ENCODE results near the gene SLC2A4.

The SLC2A4 gene

DNA sequence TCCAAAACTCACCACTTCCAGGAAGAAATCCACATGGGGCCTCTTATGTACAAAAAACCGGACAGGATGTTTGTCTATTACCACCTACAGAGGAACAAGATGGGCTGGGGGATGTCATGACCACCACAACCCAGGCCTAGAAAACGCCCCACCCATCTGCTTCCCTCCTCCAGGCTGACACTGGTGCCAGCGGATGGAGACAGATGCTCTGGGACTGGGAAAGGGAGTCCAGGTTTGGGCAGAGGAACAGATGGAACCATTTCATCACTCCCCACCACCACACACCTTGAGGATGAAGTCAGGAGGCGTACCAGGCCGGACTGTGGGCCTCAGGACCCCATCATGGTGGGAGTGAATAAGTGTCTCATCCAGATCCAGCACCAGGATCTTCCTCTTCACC lies 34.7 kb upstream of the SLC2A4 start:
- no peak for FAIRE-seq

DNA sequence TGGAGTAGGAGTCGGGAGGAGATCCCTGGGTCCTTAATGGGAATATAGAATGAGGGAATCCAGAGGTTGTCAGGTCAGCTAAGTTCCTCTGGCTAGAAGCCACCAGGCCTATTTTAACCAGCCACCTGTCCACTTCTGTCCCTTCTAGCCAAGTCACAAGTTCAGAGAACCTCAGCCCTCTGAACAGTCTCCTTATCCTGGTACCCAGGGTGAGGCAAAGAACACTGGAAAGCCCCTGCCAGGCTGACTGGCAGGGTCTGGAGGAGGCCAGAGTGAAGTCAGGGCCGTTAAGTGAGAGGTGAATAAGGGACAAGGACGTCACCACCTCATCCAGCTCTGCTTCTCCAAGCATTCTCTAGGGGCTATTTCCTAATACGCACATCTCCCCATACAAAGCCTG lies 32.7 kb upstream of the SLC2A4 start:
- FAIRE-seq, result no peak
- no peak for DNase-seq (ENCODE audit: low spot score)

More for the DNA sequence above, 34.7 kb upstream of the SLC2A4 start:
- DNase-seq (ENCODE audit: low spot score), result no peak

DNA sequence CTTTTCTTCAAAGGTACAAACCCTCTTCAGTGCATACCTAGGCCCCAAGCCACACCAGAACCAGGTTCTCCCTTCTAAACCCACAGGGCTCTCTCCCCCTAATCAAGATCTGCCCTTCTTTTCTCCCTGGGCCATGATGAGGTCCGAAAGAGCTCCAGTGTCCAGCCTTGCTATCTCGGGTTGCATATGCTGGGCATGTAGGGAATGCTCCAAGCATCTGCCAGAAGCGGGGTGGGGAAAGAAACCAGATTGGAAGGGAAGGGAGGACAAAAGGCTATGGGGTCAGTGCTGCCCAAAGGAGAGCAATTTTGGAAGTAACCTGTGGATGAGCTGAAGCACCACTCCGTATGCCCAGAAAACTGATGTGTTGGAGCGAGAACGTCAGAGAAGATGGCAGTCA lies 32.3 kb upstream of the SLC2A4 start:
- no peak for DNase-seq (ENCODE audit: low spot score)
- no peak for FAIRE-seq

DNA sequence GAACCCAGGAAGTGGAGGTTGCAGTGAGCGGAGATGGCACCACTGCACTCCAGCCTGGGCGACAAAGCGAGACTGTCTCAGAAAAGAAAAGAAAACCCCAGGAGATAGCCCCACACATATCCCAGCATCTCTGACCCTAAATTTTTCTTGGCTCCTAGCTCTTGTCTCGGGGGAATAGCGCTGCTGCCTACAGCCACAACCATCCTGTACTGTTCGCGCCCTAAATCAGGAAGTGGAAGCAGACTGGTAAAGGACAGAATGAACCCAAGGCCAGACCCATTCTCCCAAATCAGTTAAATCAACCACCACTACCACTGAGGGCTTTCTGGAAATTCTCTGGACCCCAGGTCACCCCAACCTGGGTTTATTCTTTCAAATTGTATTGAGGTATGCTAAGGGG lies 31.7 kb upstream of the SLC2A4 start:
- DNase-seq (ENCODE audit: low spot score), result no peak
- FAIRE-seq, result no peak

DNA sequence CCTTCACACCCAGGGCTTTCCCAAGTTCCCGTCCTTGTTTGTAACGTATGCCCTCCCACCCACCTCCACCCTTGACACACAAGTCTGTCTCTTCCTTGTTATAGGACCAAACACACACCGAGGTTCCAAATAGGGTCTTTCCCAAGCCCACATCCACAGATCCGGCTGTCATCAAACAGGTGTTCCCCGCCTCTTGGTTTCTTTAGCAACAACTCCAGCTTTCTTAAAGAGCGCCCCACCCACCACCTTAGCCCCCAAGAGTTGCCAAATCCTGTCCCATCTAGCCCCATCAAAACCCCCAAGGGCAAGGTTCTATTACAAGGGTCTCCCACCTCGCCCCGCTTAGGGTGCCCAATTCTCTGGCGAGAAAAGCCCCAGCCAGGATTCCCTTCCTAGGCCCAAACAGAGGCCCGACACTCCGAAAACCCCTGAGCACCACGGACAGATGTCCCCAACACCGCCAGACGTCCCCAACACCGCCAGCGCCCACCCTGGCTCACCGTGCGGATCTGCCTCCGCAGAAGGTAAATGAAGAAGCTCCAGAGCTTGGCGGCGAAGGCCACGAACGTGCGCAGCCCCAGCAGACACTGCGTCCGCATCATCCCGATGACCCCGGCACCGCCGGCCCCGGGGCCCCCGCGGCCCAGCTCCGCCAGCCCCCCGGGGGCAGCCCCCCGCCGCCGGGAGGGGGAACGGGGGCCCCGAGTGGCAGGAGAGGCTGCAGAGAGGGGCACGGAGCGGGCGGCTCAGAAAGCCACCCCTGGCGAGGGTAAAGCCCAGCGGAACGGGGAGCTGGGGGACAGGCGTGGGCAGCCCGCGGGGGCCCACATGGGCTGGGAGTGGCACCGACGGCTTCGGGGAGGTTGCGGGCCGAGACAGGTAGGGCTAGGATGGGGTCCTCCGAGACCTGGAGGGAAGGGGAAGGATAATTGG lies 30.6 kb upstream of the SLC2A4 start:
- DNase-seq (ENCODE audit: low spot score) (no peak), FAIRE-seq (no peak)

- FAIRE-seq, result peak; percentile 85
- peak; percentile 98 for DNase-seq (ENCODE audit: low spot score)
Observed at GRCh38 chr17:7251661-7252175, 29.8 kb upstream of the SLC2A4 start, which contains the start of gene CTDNEP1. Gene CTDNEP1, minus strand, starts transcription at chr17:7251734. Its CDS starts 438 bp downstream, at chr17:7251296.

GRCh38 chr17:7252176-7253043 lies 29.1 kb upstream of the SLC2A4 start, which contains the start of gene ELP5:
Gene ELP5, plus strand, starts transcription at chr17:7252215. Its CDS starts 336 bp downstream, at chr17:7252551.
- DNase-seq (ENCODE audit: low spot score) (peak; percentile 79), FAIRE-seq (no peak)

- no peak for FAIRE-seq
Observed at GRCh38 chr17:7253082-7253481, 28.4 kb upstream of the SLC2A4 start.

DNA sequence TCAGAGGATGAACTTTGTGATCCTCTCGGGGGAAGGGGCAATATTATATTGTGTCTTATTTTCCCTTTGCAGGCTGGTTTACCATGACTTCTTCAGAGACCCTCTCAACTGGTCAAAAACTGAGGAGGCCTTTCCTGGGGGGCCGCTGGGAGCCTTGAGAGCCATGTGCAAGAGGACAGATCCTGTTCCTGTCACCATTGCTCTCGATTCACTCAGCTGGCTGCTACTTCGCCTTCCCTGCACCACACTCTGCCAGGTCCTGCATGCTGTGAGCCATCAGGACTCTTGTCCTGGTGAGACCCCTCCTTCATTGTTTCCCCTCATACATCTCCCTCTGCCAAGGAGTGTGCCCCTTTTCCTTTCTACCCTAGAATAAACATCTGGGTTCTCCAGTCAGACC lies 27.0 kb upstream of the SLC2A4 start:
- DNase-seq (ENCODE audit: low spot score) (no peak), FAIRE-seq (no peak)

More at GRCh38 chr17:7253082-7253481, 28.4 kb upstream of the SLC2A4 start:
- no peak for DNase-seq (ENCODE audit: low spot score)

DNA sequence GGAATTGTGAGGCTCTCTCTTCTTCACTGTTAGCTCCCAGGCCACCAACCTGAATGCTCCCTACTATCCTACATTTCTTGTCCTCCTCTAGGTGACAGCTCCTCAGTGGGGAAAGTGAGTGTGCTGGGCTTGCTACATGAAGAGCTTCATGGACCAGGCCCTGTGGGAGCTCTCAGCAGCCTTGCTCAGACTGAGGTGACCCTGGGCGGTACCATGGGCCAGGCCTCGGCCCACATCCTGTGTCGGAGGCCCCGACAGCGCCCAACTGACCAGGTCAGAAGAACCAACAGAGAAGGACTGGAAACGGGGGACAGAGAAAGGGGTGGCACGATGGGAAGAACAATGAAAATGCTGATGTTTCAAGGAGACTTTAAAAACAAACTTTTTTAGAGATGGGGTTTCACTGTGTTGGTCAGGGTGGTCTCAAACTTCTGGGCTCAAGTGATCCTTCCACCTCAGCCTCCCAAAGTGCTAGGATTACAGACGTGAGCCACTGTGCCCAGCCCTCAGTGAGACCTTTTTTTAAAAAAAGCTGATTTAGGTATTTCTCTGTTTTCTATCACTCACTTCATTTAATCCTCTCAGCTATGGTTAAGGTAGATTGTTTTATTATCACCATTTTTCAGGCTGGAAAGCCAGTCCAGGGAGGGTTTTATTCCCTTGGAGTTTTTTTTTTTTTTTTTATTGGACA lies 24.6 kb upstream of the SLC2A4 start:
- DNase-seq (ENCODE audit: low spot score), result no peak
- FAIRE-seq, result no peak

- DNase-seq (ENCODE audit: low spot score) (no peak), FAIRE-seq (no peak)
Observed at GRCh38 chr17:7258731-7259554, 22.6 kb upstream of the SLC2A4 start.

DNA sequence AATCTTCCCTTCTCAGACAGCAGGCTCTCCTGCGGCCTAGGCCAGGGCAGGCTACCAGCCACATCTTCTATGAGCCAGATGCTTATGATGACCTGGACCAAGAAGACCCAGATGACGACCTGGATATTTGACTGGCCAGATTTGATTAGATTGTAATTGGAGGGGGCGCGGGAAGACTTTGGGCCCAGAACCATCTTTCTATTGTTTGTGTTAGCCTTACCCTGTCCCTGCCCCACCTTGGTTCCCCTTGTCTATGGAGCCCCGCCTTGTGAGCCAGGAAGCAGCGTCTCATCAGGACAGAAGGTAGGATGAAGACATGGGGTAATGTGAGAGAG lies 22.0 kb upstream of the SLC2A4 start:
- DNase-seq (ENCODE audit: low spot score) (no peak), FAIRE-seq (no peak)

GRCh38 chr17:7260151-7260550 lies 21.4 kb upstream of the SLC2A4 start:
- FAIRE-seq (no peak), DNase-seq (ENCODE audit: low spot score) (no peak)

- DNase-seq (ENCODE audit: low spot score), result no peak
- FAIRE-seq, result no peak
Observed at GRCh38 chr17:7260651-7261378, 20.7 kb upstream of the SLC2A4 start.

- DNase-seq (ENCODE audit: low spot score) (no peak), FAIRE-seq (no peak)
Observed at GRCh38 chr17:7261379-7262191, 19.9 kb upstream of the SLC2A4 start.

DNA sequence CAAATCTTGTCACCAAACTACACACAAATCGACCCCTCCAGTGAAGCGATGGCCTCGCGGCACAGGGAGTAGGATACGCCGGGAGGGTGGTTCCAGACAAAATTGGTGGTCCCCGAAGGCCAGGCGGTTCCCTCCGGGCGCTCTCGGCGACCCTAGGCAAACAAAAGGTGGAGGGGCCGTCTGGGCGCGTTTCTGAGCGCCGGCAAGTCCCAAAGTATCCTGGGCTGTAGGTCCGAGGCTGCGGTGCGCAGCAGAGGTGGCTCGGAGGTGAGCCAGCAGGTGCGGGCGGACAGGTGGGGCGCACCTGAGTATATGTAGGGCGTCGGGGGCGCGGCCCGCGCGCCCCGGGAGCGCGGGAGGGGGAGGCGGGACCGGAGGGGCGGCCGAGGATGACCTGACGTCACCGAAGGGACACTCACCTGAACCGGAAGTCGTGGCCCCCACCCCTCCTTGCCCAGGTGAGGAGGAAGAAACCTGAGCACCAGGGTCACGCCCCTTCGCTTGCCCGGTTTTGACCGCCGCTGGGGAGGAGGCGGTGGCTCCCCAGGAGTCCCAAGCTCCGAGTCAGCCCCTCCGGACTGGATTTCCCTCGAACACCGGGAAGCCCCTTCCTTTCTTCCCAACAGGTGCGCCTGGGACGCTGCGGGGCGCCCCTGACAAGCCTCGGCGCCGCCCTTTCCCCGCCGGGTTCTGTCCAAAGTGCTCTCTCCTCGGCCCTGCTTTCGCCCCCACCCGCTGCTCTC lies 19.2 kb upstream of the SLC2A4 start, which contains the start of gene CLDN7:
CLDN7 (minus strand) TSS at position 287 of the 743 bp plus-strand sequence. CDS start 435 bp downstream, outside the sequence.
- FAIRE-seq (no peak), DNase-seq (ENCODE audit: low spot score) (no peak)

- DNase-seq (ENCODE audit: low spot score) (no peak), FAIRE-seq (no peak)
Observed at GRCh38 chr17:7262935-7263800, 18.4 kb upstream of the SLC2A4 start.

All from RCC 7860 (cell line).